ENCODE measurements around the gene SYTL3.

SYTL3 gene

GRCh38 chr6:158772851-158773371, 123.1 kb downstream of the SYTL3 start:
- TF ChIP-seq SUZ12 (IDR thresholded peaks at IDR 0.05): no peak
- no peak for TF ChIP-seq CTBP1 (IDR thresholded peaks at IDR 0.05; ENCODE audit: borderline replicate concordance)
- TF ChIP-seq FOXK2 (IDR thresholded peaks at IDR 0.05): no peak
- no peak for TF ChIP-seq HDGF (IDR thresholded peaks at IDR 0.05; ENCODE audit: borderline replicate concordance)
- no peak for TF ChIP-seq ZNF384 (IDR thresholded peaks at IDR 0.05)
- no peak for TF ChIP-seq FOXM1 (IDR thresholded peaks at IDR 0.05; ENCODE audit: borderline replicate concordance)
- no peak for TF ChIP-seq L3MBTL2 (conservative IDR thresholded peaks at IDR 0.05)
- no peak for TF ChIP-seq TARDBP (IDR thresholded peaks at IDR 0.05)
- TF ChIP-seq SP1 (IDR thresholded peaks at IDR 0.05): no peak
- no peak for TF ChIP-seq FOXA1 (IDR thresholded peaks at IDR 0.05)
- TF ChIP-seq ELF4 (IDR thresholded peaks at IDR 0.05): no peak
- no peak for TF ChIP-seq NFRKB (IDR thresholded peaks at IDR 0.05)
- TF ChIP-seq ARNT (IDR thresholded peaks at IDR 0.05): no peak
- TF ChIP-seq LEF1 (IDR thresholded peaks at IDR 0.05; ENCODE audit: borderline replicate concordance): no peak
- TF ChIP-seq PKNOX1 (IDR thresholded peaks at IDR 0.05): no peak
- TF ChIP-seq BHLHE40 (IDR thresholded peaks at IDR 0.05; ENCODE audit: borderline replicate concordance): no peak
- ChIA-PET CTCF (interaction anchor here (1.4 kb wide), 1 partner anchor 54 kb away, joined by 6 read pairs; no protein-coding TSS in a partner anchor), POLR2A (no interaction called here)

GRCh38 chr6:158773581-158774449, 124.0 kb downstream of the SYTL3 start:
- DNase-seq (ENCODE audit: extremely low spot score): no peak
- TF ChIP-seq LEF1 (IDR thresholded peaks at IDR 0.05; ENCODE audit: borderline replicate concordance) (no peak), L3MBTL2 (conservative IDR thresholded peaks at IDR 0.05) (no peak), SUZ12 (IDR thresholded peaks at IDR 0.05) (no peak), ELF4 (IDR thresholded peaks at IDR 0.05) (no peak), BHLHE40 (IDR thresholded peaks at IDR 0.05; ENCODE audit: borderline replicate concordance) (no peak)
- ChIA-PET POLR2A (no interaction called here), CTCF (interaction anchor here (0.6 kb wide), 1 partner anchor 55 kb away, joined by 3 read pairs; no protein-coding TSS in a partner anchor)

More at GRCh38 chr6:158772851-158773371, 123.1 kb downstream of the SYTL3 start:
- no peak for DNase-seq (ENCODE audit: extremely low spot score)

GRCh38 chr6:158774717-158775449, 125.0 kb downstream of the SYTL3 start:
- no peak for DNase-seq (ENCODE audit: extremely low spot score)
- TF ChIP-seq CTBP1 (IDR thresholded peaks at IDR 0.05; ENCODE audit: borderline replicate concordance) (no peak), BHLHE40 (IDR thresholded peaks at IDR 0.05; ENCODE audit: borderline replicate concordance) (no peak), HDGF (IDR thresholded peaks at IDR 0.05; ENCODE audit: borderline replicate concordance) (no peak), ELF4 (IDR thresholded peaks at IDR 0.05) (no peak), LEF1 (IDR thresholded peaks at IDR 0.05; ENCODE audit: borderline replicate concordance) (no peak), SUZ12 (IDR thresholded peaks at IDR 0.05) (no peak), FOXA1 (IDR thresholded peaks at IDR 0.05) (no peak), NFRKB (IDR thresholded peaks at IDR 0.05) (no peak), L3MBTL2 (conservative IDR thresholded peaks at IDR 0.05) (no peak), PKNOX1 (IDR thresholded peaks at IDR 0.05) (no peak), FOXK2 (IDR thresholded peaks at IDR 0.05) (no peak), ZNF384 (IDR thresholded peaks at IDR 0.05) (no peak), SP1 (IDR thresholded peaks at IDR 0.05) (no peak)
- ChIA-PET POLR2A (interaction anchor here (0.6 kb wide), 1 partner anchor 117 kb away, joined by 3 read pairs; no protein-coding TSS in a partner anchor), CTCF (no interaction called here)

GRCh38 chr6:158775832-158776231, 126.0 kb downstream of the SYTL3 start:
- POLR2A ChIA-PET: no interaction called here
- TF ChIP-seq LEF1 (IDR thresholded peaks at IDR 0.05; ENCODE audit: borderline replicate concordance) (no peak), PKNOX1 (IDR thresholded peaks at IDR 0.05) (no peak)
- DNase-seq (ENCODE audit: extremely low spot score): no peak
- CTCF ChIA-PET: no interaction called here

GRCh38 chr6:158776737-158777136, 126.9 kb downstream of the SYTL3 start:
- TF ChIP-seq PKNOX1 (IDR thresholded peaks at IDR 0.05): no peak
- no peak for TF ChIP-seq FOXM1 (IDR thresholded peaks at IDR 0.05; ENCODE audit: borderline replicate concordance)
- TF ChIP-seq FOXK2 (IDR thresholded peaks at IDR 0.05): no peak
- no peak for TF ChIP-seq HDGF (IDR thresholded peaks at IDR 0.05; ENCODE audit: borderline replicate concordance)
- TF ChIP-seq ARNT (IDR thresholded peaks at IDR 0.05): no peak
- TF ChIP-seq BHLHE40 (IDR thresholded peaks at IDR 0.05; ENCODE audit: borderline replicate concordance): no peak
- no peak for TF ChIP-seq LEF1 (IDR thresholded peaks at IDR 0.05; ENCODE audit: borderline replicate concordance)
- TF ChIP-seq FOXA1 (IDR thresholded peaks at IDR 0.05): no peak
- no peak for TF ChIP-seq NFRKB (IDR thresholded peaks at IDR 0.05)
- no peak for TF ChIP-seq ELF4 (IDR thresholded peaks at IDR 0.05)
- no peak for TF ChIP-seq SP1 (IDR thresholded peaks at IDR 0.05)
- no peak for TF ChIP-seq ZNF384 (IDR thresholded peaks at IDR 0.05)
- TF ChIP-seq L3MBTL2 (conservative IDR thresholded peaks at IDR 0.05): no peak
- no peak for TF ChIP-seq TARDBP (IDR thresholded peaks at IDR 0.05)
- TF ChIP-seq CTBP1 (IDR thresholded peaks at IDR 0.05; ENCODE audit: borderline replicate concordance): no peak
- no peak for TF ChIP-seq SUZ12 (IDR thresholded peaks at IDR 0.05)
- ChIA-PET CTCF (no interaction called here), POLR2A (no interaction called here)

More at GRCh38 chr6:158776737-158777136, 126.9 kb downstream of the SYTL3 start:
- no peak for DNase-seq (ENCODE audit: extremely low spot score)

Data from HEK293T (cell line).